Large intestine (tissue), 3 donors: ENCODE results near the gene LRRC28. TPM values are rescaled to one million over a fixed set of nuclear protein-coding genes. Genes with fewer than 3 reads are reported as not detected.

Experiments used
- DNase-seq, 2 donors: peaks; one replicate each; pipeline versions ENCODE4 v3.0.0 to v3.0.0-alpha.2; 2013
- H3K27ac ChIP-seq: one replicate; pipeline ENCODE4 v1.5.1; 2013; ENCODE audit warnings: low read length
- H3K27me3 ChIP-seq: 2 replicates; pipeline ENCODE4 v1.6.1; 2013; ENCODE audit warnings: low read length; ENCODE audit not compliant: control insufficient read depth, insufficient read depth
- H3K36me3 ChIP-seq: 2 replicates; pipeline ENCODE4 v1.6.1; 2013; ENCODE audit warnings: low read length; ENCODE audit not compliant: control insufficient read depth, insufficient read depth
- H3K4me1 ChIP-seq: one replicate; pipeline ENCODE4 v1.6.1; 2013; ENCODE audit warnings: low read length; ENCODE audit not compliant: control insufficient read depth, insufficient read depth
- H3K4me3 ChIP-seq: one replicate; pipeline ENCODE4 v1.5.1; 2013; ENCODE audit warnings: low read length
- H3K9me3 ChIP-seq: one replicate; pipeline ENCODE4 v1.6.1; 2013; ENCODE audit warnings: mild to moderate bottlenecking, low read depth, low read length, moderate library complexity; ENCODE audit not compliant: control insufficient read depth
- WGBS: methylation state at CpG from one replicate; pipeline ENCODE4 v1.1.5; 2013; ENCODE audit warnings: low lambda C conversion rate; ENCODE audit not compliant: insufficient coverage; 5-methylcytosine and 5-hydroxymethylcytosine counted together
- polyA plus RNA-seq: library from polyadenylated mRNA; unstranded; fragments of 120-200 nt; gene quantifications from one replicate; pipeline ENCODE4 v1.2.1, GENCODE V29; 2013

LRRC28 gene
- polyA plus RNA-seq, 1 donor = 40.4 TPM

- Histone ChIP-seq H3K36me3 (peaks cover 1% of the 10 kb centered on the region), H3K4me1 (no peaks in the 10 kb centered on the region), H3K4me3 (no peak overlapping the region), H3K27ac (no peak overlapping the region), H3K27me3 (no peaks in the 10 kb centered on the region), H3K9me3 (no peaks in the 10 kb centered on the region)
- WGBS = 100% methylated on average over 1 of the region's 1 CpG
- DNase-seq = no peak
Observed at GRCh38 chr15:99320374-99321215, 69.3 kb downstream of the LRRC28 start.

GRCh38 chr15:99321468-99321867 lies 70.2 kb downstream of the LRRC28 start:
- Histone ChIP-seq H3K4me3 (no peak overlapping the region), H3K27ac (no peak overlapping the region), H3K27me3 (no peaks in the 10 kb centered on the region), H3K36me3 (no peaks in the 10 kb centered on the region), H3K9me3 (no peaks in the 10 kb centered on the region), H3K4me1 (no peaks in the 10 kb centered on the region)
- DNase-seq = no peak
- 100% methylated on average over 1 of the region's 1 CpG for WGBS

- no peak for DNase-seq
- H3K27me3 ChIP-seq = no peaks in the 10 kb centered on the region
- no peak overlapping the region for H3K27ac ChIP-seq
- H3K36me3 ChIP-seq = no peaks in the 10 kb centered on the region
- WGBS = 80% methylated on average over 1 of the region's 2 CpGs
- no peaks in the 10 kb centered on the region for H3K4me1 ChIP-seq
- no peak overlapping the region for H3K4me3 ChIP-seq
- H3K9me3 ChIP-seq = no peaks in the 10 kb centered on the region
Observed at GRCh38 chr15:99322643-99323405, 71.5 kb downstream of the LRRC28 start.

- WGBS = 100% methylated on average over 3 of the region's 9 CpGs
Observed at GRCh38 chr15:99324082-99324620, 72.9 kb downstream of the LRRC28 start.

GRCh38 chr15:99324700-99325099 lies 73.4 kb downstream of the LRRC28 start:
- WGBS = 100% methylated on average over 1 of the region's 1 CpG
- Histone ChIP-seq H3K36me3 (no peaks in the 10 kb centered on the region), H3K9me3 (no peaks in the 10 kb centered on the region), H3K4me1 (no peaks in the 10 kb centered on the region), H3K4me3 (no peak overlapping the region), H3K27me3 (no peaks in the 10 kb centered on the region), H3K27ac (no peak overlapping the region)
- no peak for DNase-seq

More at GRCh38 chr15:99324082-99324620, 72.9 kb downstream of the LRRC28 start:
- Histone ChIP-seq H3K9me3 (no peaks in the 10 kb centered on the region), H3K27ac (no peak overlapping the region), H3K36me3 (no peaks in the 10 kb centered on the region), H3K4me3 (no peak overlapping the region), H3K27me3 (no peaks in the 10 kb centered on the region), H3K4me1 (no peaks in the 10 kb centered on the region)
- DNase-seq = no peak

GRCh38 chr15:99326235-99326634 lies 75.0 kb downstream of the LRRC28 start:
- Histone ChIP-seq H3K4me1 (no peaks in the 10 kb centered on the region), H3K4me3 (no peak overlapping the region), H3K9me3 (no peaks in the 10 kb centered on the region), H3K27ac (no peak overlapping the region), H3K36me3 (no peaks in the 10 kb centered on the region), H3K27me3 (no peaks in the 10 kb centered on the region)
- 60% methylated on average over 1 of the region's 1 CpG for WGBS
- DNase-seq = no peak

- no peaks in the 10 kb centered on the region for H3K36me3 ChIP-seq
Observed at GRCh38 chr15:99328106-99329072, 77.1 kb downstream of the LRRC28 start.

GRCh38 chr15:99331381-99331780 lies 80.1 kb downstream of the LRRC28 start:
- H3K27ac ChIP-seq = no peak overlapping the region
- 89% methylated on average over 2 of the region's 2 CpGs for WGBS
- no peaks in the 10 kb centered on the region for H3K27me3 ChIP-seq
- no peak overlapping the region for H3K4me3 ChIP-seq
- H3K4me1 ChIP-seq = no peaks in the 10 kb centered on the region
- no peaks in the 10 kb centered on the region for H3K9me3 ChIP-seq
- DNase-seq = no peak
- H3K36me3 ChIP-seq = peaks cover 11% of the 10 kb centered on the region

More at GRCh38 chr15:99328106-99329072, 77.1 kb downstream of the LRRC28 start:
- no peaks in the 10 kb centered on the region for H3K9me3 ChIP-seq
- no peak overlapping the region for H3K4me3 ChIP-seq
- no CpG with 5 or more reads among the region's 7 CpGs for WGBS
- no peak overlapping the region for H3K27ac ChIP-seq
- no peak for DNase-seq
- H3K27me3 ChIP-seq = no peaks in the 10 kb centered on the region
- H3K4me1 ChIP-seq = no peaks in the 10 kb centered on the region

- DNase-seq = no peak
- H3K4me3 ChIP-seq = no peak overlapping the region
- H3K4me1 ChIP-seq = no peaks in the 10 kb centered on the region
- peaks cover 28% of the 10 kb centered on the region for H3K36me3 ChIP-seq
- no peaks in the 10 kb centered on the region for H3K27me3 ChIP-seq
- no peak overlapping the region for H3K27ac ChIP-seq
- no peaks in the 10 kb centered on the region for H3K9me3 ChIP-seq
Observed at GRCh38 chr15:99333413-99333812, 82.1 kb downstream of the LRRC28 start.

- Histone ChIP-seq H3K27ac (no peak overlapping the region), H3K27me3 (no peaks in the 10 kb centered on the region), H3K9me3 (no peaks in the 10 kb centered on the region), H3K4me1 (no peaks in the 10 kb centered on the region), H3K4me3 (no peak overlapping the region), H3K36me3 (peaks cover 28% of the 10 kb centered on the region)
- 86% methylated on average over 1 of the region's 8 CpGs for WGBS
- DNase-seq = no peak
Observed at GRCh38 chr15:99333981-99334380, 82.7 kb downstream of the LRRC28 start.
